NCI-H2227 (cell line): ENCODE data around the gene KATNAL2.

ENCODE experiments used
- DNase-seq: peaks from one replicate; lab custom pipeline; 2025; ENCODE audit not compliant: unreplicated experiment; lab: John Stamatoyannopoulos, UW

Gene KATNAL2

GRCh38 chr18:46917108-46917802 is at the start of gene KATNAL2, which contains the start of gene PIAS2:
Gene KATNAL2, plus strand, starts transcription at chr18:46917602. Its CDS starts 29,271 bp downstream, at chr18:46946873.
Gene PIAS2, minus strand, starts transcription at chr18:46917507. Its CDS starts 162 bp downstream, at chr18:46917345.
- DNase-seq: peak; percentile 92

DNA sequence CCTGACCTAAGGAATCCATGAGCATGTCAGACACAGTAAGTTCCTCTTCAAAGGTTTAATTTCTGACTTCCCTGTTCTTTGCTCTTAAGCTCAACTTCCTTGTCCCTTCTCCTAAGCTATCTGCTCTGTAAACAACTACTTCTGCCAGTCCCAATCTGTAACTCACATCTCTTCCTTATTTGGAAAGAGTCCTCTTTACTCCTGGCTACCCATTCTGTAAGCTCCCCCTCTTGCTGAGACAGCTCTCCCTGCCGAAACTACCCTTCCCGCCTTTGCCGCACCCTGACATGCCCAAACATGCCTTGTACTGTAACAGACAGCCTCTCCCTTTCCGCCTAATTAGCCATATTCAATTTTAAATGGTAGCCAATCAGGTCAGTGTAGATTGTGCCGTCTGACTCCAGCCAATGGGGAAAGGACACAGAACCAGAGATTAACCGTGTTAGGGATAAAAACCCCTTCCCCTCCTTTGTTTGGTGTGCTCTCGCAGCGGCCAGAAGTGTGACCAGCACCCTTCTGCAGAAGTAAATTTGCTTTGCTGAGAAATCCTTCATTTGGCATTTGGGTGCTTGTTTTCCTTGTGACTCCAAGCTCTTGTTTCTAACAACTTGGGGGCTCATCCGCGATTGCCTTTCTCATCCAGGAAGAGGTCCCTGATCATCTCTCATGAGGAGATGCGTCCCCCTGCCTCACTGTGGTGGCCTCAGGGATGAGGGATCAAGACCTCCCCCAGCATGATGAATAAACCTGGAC is 49.1 kb upstream of the KATNAL2 start:
- DNase-seq: no peak

DNA sequence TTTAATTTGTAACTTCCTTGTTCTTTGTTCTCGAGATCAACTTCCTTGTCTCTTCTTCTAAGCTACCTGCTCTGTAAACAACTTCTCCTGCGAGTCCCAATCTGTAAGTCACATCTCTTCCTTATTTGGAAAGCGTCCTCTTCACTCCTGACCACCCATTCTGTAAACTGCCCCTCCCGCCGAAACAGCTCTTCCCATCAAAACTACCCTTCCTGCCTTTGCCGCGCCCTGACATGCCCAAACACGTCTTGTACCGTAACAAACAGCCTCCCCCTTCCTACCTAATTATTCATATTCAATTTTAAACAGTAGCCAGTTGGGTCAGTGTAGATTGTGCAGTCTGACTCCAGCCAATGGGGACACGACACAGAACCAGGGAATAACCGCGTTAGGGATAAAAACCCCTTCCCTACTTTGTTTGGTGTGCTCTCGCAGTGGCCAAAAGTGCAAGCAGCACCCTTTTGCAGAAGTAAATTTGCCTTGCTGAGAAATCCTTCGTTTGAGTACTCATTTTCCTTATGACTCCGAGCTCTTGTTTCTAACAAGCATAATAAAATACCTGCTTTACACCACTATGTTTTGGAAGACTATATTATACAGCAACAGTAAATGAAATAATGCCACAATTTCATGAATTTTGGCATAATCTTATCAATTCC is 39.9 kb upstream of the KATNAL2 start:
- no peak for DNase-seq

- no peak for DNase-seq
Measured at GRCh38 chr18:46883180-46883579, 34.2 kb upstream of the KATNAL2 start.

GRCh38 chr18:46886893-46887292 is 30.5 kb upstream of the KATNAL2 start:
- no peak for DNase-seq

DNA sequence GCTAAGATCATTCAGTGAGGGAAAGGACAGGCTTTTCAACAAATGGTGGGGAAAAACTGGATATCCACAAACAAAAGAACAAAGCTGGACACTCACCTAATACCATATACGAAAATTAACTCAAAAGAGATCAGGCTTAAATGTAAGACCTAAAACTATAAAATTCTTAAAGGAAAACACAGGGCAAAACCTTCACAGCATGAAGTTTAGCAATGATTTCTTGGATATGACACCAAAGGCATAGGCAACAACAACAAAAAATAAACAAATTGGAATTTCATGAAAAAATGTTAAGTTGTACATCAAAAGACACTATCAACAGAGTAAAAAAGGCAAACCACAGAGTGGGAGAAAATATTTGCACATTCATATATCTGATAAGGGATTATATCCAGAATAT is 28.4 kb upstream of the KATNAL2 start:
- DNase-seq: no peak

DNA sequence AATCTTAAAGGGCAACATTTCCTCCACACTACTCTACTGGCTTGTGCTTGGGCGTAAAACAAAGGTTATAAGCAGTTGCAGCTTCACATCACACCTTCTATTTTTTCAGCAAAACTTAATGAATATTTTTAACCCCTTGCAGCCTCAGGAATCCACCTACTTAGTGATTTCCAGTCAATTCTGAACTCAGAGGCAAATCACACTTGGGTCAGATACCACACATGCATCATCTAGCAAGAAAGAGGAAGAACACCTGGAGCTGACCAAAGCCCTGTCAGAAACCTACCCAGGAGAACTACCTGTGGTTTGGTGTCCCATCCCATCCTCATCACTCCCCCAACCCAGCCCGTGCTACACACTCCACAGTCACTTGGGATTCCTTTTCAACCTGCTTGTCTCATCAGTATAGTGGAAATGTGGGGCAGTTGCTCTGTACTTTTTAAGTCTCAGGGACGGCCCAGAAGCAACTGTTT is 25.6 kb upstream of the KATNAL2 start:
- no peak for DNase-seq

GRCh38 chr18:46892842-46893241 is 24.6 kb upstream of the KATNAL2 start:
- no peak for DNase-seq

DNA sequence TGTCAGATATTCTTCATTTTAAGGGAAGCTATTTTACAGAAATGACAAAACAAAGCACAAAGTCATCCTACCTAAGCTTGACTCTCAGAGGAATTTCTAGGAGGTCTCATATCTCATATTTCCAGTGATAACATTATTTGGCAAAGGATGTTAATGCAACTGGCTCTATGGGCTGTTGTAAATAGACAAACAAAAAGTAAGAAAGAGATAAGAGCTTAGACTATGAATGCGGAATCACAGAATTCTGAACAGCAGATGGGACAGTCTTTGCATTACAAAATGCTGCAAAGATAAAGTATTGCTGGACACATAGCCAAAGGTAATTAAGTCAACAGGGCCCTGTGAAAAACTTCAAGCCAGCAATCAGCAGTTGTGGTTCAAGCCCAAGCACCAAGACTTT is 24.0 kb upstream of the KATNAL2 start:
- no peak for DNase-seq

GRCh38 chr18:46894124-46894523 is 23.3 kb upstream of the KATNAL2 start:
- no peak for DNase-seq

DNA sequence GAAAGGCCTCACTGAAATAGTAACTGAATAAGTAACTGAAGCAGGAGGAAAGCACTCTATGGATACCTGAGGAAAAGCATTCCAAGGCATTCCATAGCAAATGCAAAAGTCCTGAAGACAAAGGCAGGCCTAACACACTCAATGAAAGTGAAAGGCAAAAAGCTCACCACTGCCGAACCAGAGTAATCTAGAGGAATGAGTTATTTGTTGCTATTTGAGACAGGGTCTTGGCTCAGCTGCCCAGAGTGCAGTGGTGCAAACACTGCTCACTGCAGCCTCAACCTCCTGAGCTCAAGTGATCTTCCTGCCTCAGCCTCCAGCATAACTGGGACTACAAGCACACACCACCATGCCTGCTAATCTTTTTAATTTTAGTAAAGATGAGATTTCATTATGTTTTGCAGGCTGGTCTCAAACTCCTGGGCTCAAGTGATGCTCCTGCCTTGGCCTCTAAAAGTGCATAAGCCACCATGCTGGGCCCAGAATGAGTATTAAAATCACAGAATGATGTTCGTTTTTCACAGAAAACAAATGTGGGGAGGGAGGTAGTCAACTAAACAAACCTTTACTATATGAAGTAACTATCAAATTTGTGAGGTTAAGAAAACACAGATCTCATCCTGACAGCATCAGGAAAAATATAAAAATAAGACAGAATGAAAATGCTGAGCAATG is 18.0 kb upstream of the KATNAL2 start:
- DNase-seq: no peak

DNA sequence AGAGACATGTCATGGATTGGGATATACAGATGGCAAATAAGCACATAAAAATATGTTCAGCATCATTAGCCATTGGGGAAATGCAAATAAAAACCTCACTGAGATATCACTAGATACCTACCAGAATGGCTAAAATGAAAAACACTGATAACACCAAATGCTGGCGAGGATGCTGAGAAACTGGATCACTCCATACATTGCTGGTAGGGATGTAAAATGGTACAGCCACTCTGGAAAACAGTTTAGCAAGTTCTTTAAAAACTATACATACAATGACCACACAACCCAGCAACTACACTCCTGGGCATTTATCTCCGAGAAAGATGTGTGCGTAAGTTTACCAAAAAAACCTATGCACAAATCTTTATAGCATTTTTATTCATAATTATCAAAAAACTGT is 14.0 kb upstream of the KATNAL2 start:
- DNase-seq: no peak

GRCh38 chr18:46909497-46909896 is 7.9 kb upstream of the KATNAL2 start:
- no peak for DNase-seq

- DNase-seq: no peak
Measured at GRCh38 chr18:46910856-46911255, 6.5 kb upstream of the KATNAL2 start.

- DNase-seq: peak; percentile 11
Measured at GRCh38 chr18:46915800-46916550, 1.4 kb upstream of the KATNAL2 start.

DNA sequence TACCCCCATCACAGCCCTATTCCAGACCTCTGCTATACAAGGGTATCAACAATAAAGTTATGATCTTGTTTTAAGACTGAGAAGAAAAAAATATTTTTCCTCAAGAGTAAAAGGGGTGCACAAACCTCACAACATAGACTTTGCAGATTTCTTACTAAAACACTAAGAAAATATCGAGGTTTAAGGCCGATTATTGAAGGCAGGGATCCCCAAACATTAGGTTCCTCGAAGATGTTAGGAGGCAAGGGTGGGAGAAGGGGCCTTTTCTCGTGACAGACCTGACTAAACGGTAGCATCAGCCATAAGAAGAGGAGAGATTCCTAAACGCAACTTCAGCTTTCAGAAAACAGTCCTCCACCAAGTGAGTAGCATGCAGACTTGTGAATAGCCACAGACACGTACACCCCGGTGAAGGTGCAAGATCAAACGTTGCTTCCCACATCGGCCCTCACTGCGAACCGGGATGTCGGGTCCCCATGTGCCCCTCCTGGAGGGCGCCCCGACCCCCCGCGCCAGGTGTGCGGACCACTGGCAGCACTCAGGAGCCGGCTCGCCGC is 773 bp upstream of the KATNAL2 start:
- DNase-seq: no peak

GRCh38 chr18:46917803-46918600 is 600 bp downstream of the KATNAL2 start:
- DNase-seq: peak; percentile 59

- DNase-seq: no peak
Measured at GRCh38 chr18:46920067-46920466, 2.7 kb downstream of the KATNAL2 start.

GRCh38 chr18:46920653-46921052 is 3.3 kb downstream of the KATNAL2 start:
- no peak for DNase-seq
